Renal pelvis (tissue), 4 donors: ENCODE data around the gene GALNT10. TPM values are rescaled to one million over a fixed set of nuclear protein-coding genes. Genes with fewer than 3 reads are reported as not detected.
A peak's percentile ranks its signal among the peaks of the same experiment; 100 is the strongest.

Experiments
- DNase-seq: peaks from one replicate; pipeline ENCODE4 v3.0.0-alpha.2; 2013
- polyA plus RNA-seq, 3 donors: library from polyadenylated mRNA; unstranded; fragments of 120-200 nt; gene quantifications; one replicate each; pipeline ENCODE4 v1.2.1, GENCODE V29; 2013; ENCODE audit not compliant: insufficient read length in 3 of 3

The GALNT10 gene
- polyA plus RNA-seq, 3 donors = 24.3 to 28.7 (median 26.6) TPM

GRCh38 chr5:154400678-154401077 is 210.1 kb downstream of the GALNT10 start:
- DNase-seq = no peak

GRCh38 chr5:154401355-154401754 is 210.8 kb downstream of the GALNT10 start:
- DNase-seq = no peak

DNA sequence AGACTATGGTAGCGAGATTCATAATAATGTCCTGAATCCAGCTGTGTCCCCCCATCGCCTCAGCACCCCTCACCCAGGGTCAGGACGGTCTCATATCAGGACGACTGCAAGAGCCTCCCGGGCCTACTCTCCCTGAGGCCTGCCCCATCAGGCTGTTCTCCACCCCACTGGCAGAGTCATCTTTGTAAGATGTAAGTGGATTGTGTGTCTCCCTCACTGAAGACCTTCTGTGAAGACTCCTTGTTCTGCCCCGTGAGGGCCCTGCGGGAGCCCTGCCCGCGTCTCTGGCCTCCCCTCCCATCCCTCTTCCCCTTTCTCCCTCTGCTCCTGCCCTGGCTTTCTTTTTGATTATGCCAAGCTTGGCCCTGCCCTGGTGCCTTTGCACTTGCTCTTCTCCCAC is 211.4 kb downstream of the GALNT10 start:
- DNase-seq = no peak

DNA sequence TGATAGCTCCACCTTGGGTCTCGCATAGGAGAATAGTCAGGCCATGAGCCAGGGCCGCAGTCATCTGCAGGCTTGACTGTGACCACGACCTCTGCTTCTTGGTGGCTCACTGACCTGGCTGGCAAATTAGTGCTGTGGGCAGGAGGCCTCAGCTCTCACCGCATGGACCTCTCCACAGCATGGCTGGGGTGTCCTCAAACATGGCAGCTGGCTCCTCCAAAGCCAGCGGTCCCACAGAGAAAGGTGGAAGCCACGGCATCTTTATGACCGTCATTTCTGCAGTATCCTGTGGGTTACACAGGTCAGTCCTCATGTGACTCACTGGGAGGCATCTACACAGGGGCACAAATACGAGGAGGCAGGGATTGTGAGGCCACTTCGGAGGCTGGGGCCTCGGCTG is 212.1 kb downstream of the GALNT10 start:
- DNase-seq = no peak

DNA sequence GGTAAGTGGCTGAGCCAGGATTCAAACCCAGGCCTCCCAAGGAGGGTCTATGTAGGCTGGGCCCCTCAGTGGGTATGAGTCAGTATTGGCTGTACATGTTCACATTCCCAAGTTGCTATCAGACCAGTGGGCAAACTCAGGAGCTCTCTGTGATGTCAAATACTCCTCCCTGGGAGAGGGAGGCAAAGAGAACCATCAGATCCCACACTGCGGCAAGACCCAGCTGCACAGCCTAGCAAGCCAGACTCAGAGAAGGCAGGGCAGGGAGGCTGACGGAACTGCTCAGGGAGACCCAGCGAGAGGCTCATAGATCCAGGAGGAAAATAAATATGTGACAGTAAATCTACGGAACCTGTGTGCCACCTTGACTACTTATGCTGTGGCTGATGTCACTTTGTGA is 212.7 kb downstream of the GALNT10 start:
- no peak for DNase-seq

DNA sequence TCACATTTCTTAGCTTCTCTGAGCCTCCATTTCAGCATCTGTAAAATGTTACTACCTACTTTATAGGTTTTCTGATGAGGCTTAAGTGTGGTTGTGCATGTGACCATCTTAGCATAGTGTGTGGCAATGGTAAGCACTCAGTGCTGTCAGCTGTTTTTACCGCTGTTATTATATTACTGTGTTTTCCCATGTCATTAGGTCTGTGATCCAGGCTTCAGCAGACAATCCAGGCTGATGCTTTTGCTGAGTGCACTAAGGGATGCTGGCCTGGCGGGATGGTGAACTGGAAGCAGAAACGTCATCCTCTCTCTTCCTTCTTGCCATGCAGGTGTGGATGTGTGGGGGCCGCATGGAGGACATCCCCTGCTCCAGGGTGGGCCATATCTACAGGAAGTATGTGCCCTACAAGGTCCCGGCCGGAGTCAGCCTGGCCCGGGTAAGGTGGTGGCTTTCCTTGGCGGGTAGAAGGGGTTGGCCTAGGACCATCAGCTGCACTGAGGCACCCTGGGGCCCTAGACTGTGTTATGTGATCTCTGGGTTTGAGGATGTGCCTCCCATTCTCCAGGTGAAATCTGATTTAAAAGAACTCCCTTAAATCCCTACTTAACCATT is 213.3 kb downstream of the GALNT10 start:
- no peak for DNase-seq

- DNase-seq = peak; percentile 78
Measured at GRCh38 chr5:154405078-154405792, 214.7 kb downstream of the GALNT10 start.

GRCh38 chr5:154406231-154406630 is 215.7 kb downstream of the GALNT10 start:
- no peak for DNase-seq

DNA sequence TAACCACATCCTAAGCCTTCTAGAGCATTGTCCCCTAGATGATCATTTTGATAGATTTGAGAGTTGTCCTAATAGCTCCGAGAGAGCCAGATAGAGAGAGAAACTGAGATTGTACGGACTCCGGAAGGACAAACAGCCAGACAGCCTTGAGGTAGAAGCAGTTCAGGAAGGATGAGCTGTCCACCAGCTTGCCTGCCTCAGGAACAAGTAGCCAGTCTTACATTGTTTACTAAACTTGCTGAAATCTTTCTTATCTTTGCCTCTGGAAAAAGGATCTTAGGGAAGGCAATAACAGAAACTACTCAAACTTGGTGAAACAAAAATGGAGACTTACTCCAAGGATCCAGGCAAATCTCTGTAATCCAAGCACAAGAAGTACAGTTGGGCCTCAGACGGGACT is 216.3 kb downstream of the GALNT10 start:
- no peak for DNase-seq

- DNase-seq = no peak
Measured at GRCh38 chr5:154408811-154409210, 218.3 kb downstream of the GALNT10 start.

- no peak for DNase-seq
Measured at GRCh38 chr5:154409230-154409840, 218.8 kb downstream of the GALNT10 start.

GRCh38 chr5:154410008-154410407 is 219.5 kb downstream of the GALNT10 start:
- DNase-seq = no peak

GRCh38 chr5:154410786-154411185 is 220.3 kb downstream of the GALNT10 start:
- no peak for DNase-seq

- no peak for DNase-seq
Measured at GRCh38 chr5:154411338-154411737, 220.8 kb downstream of the GALNT10 start.

DNA sequence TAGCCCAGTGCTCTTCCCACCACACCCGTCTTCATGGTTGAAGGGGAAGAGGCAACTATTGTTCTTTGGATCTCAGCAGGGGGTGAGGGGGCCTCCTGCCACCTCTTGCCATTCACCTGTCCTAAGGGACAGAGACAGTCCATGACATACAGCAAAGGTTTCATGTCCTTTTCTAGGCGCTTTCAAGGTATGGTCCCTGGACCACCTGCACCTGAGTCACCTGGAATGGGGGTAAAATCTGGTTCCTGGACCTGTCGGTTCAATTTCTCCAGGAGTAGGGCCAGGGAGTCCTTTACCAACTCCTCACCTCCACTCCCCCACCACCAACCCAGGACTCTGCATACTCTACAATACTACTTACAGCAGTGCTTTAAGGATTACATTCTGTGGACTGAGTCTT is 221.8 kb downstream of the GALNT10 start:
- no peak for DNase-seq

DNA sequence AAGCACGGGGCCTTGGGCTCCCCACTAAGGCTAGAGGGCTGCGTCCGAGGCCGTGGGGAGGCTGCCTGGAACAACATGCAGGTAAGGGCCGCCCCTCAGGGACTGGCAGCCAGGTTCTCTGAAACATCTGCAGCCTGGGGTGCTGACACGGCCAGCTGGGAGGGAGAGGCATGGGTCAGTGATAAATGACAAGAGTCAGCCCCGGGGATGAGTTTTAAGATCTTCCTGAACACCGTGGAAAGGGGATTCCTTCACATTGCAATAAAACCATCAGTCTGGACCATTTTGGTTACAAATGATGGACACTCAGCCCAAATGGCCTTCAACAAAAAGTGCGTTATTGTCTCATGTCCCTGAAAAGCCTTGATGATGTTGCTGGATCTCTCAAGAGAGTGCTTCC is 222.4 kb downstream of the GALNT10 start:
- no peak for DNase-seq

- no peak for DNase-seq
Measured at GRCh38 chr5:154415114-154415513, 224.6 kb downstream of the GALNT10 start.

DNA sequence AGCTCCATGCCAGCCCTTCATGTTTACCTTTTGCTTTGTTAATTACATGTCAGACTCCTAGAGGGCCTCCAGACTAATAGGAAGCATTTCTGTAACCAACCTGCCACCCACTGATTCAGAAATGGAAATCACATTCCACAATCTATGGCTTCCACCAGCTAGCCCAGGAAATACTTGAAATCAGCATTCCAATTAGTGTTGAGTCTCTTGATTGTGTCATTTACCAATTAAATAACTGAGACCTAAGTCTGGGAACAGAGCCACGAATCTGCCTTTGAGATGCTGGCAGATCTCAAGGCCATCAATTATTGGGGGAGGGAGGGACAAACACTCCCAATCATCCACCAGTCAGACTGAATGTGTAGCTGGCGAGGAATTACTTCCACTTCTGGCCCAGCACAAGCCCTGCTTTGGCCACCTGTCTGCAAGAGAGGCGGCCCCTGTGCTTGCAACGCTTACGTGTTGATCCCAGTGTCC is 227.8 kb downstream of the GALNT10 start:
- no peak for DNase-seq

- DNase-seq = no peak
Measured at GRCh38 chr5:154419236-154419635, 228.7 kb downstream of the GALNT10 start.

DNA sequence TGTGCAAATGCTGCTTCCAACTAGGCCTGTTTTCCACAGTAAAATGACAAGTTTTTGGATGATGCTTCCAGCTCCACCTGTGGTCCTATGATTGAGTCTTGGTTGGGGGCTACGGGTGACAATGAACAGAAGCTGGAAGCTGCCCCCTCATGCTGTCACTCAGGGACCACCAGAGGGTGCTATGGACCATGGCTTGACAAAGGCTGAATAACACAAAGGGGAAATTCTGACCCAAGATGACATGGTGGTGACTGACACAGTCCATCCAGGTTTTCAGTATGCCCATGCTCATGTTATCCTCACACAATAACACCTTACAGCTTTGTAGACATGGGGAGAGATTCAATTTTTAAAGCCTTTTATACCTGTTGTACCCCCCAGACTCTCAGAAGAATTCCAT is 231.3 kb downstream of the GALNT10 start:
- DNase-seq = no peak

GRCh38 chr5:154422298-154422697 is 231.8 kb downstream of the GALNT10 start:
- no peak for DNase-seq

GRCh38 chr5:154428208-154428607 is 237.7 kb downstream of the GALNT10 start:
- no peak for DNase-seq

DNA sequence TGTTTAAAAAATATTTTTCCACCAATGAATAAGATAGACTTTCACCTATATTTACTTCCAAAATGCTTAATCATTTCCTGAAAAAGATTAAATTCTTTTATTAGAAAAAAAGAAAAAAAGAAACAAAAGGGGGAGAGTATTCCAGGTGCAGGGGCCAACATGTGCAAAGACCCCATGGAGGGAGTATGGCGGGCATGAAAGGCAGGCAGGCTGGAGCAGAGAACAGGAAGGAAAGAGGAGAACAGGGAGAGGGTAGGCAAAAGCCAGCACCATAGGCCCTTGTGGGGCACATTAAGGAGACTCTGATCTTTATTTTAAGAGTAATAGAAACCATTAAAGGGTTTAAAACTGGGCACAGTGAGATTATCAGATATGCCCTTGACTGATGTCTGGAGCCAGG is 238.8 kb downstream of the GALNT10 start:
- DNase-seq = no peak
